GM10266 (cell line): Measurements from ENCODE around the gene CPT1B.
"Not testable (repeated sequence)": the region's sequence is repeated elsewhere in the genome, so short reads cannot be mapped to it uniquely, and the experiment has no call there.

Experiments used
- DNase-seq: peaks from one replicate; pipeline ENCODE4 v3.0.0; 2012; ENCODE audit errors: extremely low spot score
- TF ChIP-seq, protein P1 (sequence below): IDR thresholded peaks from 2 replicates; pipeline ENCODE4 v1.5.1; 2012; ENCODE audit warnings: mild to moderate bottlenecking, low read depth; ENCODE audit not compliant: control insufficient read depth, insufficient read depth; ENCODE audit errors: missing control alignments

The CPT1B gene

DNA sequence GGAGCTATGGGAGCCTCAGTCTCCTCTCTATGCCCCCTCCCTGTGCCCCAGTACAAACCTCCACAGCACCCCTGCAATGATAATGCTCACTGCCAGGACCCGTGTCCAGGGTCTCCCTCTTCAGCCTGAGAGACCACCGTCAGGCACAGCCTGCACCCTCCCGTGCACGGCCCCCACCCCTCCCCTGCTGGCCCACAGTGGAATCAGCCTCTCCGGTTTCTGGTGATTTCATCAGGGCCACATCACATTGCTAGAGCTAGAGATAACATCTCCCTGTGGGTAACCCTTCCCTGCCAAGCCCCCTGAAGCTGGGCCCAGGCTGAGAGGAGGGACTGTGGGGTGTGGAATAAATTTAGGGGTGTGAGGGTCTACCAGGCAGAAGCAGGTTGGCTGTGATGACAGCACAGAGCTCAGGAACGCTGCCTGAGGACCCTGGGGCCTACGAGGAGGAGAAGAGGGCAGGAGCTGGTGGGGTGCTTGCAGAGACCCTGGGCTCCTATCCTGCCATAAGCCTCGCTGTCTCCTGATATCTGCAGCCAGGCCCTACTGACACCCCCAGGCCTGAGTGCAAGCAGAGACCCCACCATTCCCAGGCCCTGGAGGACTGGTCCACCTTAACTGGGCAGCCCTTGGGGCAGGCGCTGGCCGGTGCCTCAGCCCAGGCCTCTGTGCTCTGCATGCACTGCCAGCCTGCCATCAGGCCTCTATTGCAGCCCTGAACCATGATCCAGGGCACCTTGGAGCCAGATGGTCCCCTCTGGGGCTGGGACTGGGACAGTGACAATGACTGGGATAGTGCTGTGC lies 32.5 kb downstream of the CPT1B start, which contains the start of gene KLHDC7B:
TSS of gene KLHDC7B (plus strand) at position 378 of the 804 bp plus-strand sequence. CDS start at position 723, 345 bp downstream.
- DNase-seq: peak; percentile 52

DNA sequence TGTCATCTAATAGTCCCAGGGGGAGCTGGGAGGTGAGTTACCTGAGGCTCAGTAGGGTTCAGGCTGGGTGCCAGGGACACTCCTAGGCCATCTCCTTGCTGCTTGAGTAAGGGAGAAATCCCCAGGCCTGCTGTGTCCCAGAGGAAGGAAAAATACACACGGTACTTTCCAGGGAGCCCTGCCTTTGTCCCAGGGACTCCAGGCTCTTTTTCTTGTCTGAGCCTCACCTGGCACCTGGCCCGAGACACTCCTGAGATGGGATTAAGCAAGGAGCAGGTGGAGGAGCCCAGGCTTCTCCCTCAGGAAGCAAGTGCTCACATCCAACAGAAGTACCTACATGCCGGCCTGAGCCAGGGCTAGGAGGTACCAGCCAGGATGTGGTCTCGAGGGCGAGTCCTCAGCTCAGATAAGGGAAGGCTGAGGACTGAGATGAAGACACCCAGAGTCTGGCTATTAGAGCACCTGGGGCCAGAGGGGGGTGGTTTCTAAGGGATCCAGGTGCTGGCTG lies 33.4 kb downstream of the CPT1B start:
- peak; percentile 43 for DNase-seq
- TF ChIP-seq, protein P1, sequence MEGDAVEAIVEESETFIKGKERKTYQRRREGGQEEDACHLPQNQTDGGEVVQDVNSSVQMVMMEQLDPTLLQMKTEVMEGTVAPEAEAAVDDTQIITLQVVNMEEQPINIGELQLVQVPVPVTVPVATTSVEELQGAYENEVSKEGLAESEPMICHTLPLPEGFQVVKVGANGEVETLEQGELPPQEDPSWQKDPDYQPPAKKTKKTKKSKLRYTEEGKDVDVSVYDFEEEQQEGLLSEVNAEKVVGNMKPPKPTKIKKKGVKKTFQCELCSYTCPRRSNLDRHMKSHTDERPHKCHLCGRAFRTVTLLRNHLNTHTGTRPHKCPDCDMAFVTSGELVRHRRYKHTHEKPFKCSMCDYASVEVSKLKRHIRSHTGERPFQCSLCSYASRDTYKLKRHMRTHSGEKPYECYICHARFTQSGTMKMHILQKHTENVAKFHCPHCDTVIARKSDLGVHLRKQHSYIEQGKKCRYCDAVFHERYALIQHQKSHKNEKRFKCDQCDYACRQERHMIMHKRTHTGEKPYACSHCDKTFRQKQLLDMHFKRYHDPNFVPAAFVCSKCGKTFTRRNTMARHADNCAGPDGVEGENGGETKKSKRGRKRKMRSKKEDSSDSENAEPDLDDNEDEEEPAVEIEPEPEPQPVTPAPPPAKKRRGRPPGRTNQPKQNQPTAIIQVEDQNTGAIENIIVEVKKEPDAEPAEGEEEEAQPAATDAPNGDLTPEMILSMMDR: no peak

More for the DNA sequence above, 32.5 kb downstream of the CPT1B start, which contains the start of gene KLHDC7B:
- TF ChIP-seq, protein P1: no peak

DNA sequence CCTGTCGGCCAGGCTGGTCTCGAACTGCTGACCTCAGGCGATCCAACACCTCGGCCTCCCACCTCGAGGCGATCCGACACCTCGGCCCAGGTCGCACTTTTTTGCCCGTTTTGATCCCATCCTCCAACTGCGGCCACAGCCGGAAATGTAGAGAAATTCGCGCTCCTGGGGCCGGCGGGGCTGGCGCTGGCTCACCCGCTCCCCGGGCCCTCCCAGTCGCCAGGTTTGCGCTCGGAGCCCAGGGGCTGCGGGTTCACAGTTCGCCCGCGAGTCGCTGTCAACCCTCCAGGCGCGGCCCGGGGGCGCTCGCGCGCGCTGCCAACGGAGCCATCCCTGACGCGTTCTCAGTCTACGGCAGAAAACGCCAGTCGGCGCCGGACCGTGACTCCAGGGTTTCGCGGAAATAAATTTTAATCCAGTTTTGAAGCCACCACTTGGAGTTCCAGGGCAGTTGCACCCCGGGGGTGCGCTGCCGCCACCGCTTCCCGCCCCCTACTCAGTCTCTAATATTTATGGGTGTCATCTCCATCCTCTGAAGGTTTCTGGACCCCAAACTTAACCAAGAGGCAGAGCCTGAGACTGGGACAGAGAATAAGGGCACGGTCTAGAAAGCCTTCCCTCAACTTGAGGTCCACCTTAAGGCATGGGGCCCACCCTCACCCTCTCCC lies 34.0 kb downstream of the CPT1B start:
- TF ChIP-seq, protein P1: peak; percentile 68
- peak; percentile 87 for DNase-seq

DNA sequence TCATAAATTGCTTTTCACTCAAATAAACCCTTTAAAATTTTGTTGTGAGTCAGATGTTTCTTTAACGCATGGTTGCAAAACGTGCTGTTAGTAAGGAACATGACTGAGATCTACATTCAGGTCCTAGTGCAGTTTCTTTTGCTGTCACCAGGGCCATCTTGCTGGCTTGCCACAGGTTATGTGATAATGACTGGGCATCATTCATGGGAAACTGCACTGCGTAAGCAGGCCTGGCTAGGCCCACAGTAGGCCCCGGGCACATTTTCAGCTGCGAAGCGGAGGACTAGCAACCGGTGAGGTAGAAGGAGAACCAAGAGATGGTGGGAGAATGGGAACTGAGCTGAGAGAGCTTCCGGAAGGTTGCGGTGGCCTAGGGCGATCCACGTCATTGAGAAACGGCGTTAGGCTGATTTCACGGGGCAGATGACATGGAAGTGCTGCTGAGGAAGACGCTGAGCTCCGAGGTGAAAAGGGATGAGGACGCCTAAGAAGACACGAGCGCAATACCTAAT lies 35.8 kb downstream of the CPT1B start:
- peak; percentile 76 for DNase-seq
- TF ChIP-seq, protein P1: no peak

DNA sequence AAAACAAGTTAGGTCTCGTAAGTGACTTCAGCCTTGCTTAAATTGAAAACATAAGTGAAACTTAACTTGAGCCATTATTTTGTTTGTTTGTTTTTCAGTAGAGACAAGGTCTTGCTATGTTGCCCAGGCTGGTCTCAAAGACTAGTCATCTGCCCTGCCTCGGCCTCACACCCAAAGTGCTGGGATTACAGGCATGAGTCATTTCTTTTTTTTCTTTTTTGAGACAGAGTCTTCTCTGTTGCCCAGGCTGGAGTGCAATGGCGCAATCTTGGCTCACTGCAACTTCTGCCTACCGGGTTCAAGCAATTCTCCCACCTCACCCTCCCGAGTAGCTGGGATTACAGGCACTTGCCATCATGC lies 36.6 kb downstream of the CPT1B start:
- DNase-seq: not testable (repeated sequence)

DNA sequence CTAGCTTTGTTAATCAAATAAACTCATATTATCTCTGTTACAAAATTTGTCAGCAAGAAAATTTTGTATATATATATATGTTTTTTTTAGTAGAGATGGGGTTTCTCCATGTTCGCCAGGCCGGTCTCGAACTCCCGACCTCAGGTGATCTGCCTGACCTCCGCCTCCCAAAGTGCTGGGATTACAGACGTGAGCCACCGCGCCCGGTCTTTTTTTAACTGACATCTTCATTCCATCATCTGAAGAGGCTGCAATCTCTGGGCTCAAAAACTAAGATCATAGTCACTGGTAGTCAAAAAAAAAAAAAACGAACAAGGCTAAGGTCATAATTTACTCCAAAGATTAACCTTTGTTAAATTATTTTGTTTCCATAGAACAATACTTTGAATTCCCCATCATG lies 37.8 kb downstream of the CPT1B start:
- TF ChIP-seq, protein P1: no peak
- DNase-seq: no peak

DNA sequence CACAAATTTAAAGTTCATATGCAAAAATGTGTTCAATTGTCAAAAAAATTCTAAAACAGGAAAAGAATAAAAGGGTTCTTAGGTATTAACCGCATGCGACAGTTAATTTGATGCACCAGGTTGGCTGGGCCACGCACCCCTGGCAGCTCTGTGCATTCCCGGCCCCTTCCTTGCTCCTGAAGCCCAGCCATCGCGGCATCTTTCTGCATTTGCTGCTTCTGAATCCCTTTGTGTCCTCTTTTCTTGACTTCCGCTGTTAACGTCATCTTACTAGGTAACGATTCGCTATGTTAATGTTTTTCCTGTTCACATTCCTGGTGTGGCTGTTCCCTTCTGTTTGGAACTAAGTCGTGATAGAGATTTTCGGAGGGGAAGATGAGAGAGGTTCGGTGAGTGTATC lies 40.5 kb downstream of the CPT1B start:
- DNase-seq: no peak
- TF ChIP-seq, protein P1: no peak
